D721Med (cell line): ENCODE measurements around the gene WASHC3.

Experiments
- DNase-seq: peaks from one replicate; pipeline ENCODE4 v3.0.0; 2011; ENCODE audit warnings: low spot score; ENCODE audit not compliant: insufficient read length
- FAIRE-seq: peaks from 2 replicates; lab custom pipeline; 2011; peaks lifted over from hg19 to GRCh38; lab: Jason Lieb, UNC
- CTCF ChIP-seq: IDR thresholded peaks from 2 replicates; pipeline ENCODE4 v1.5.1; 2012; ENCODE audit warnings: mild to moderate bottlenecking, control low read depth; ENCODE audit not compliant: insufficient read depth; ENCODE audit errors: missing control alignments

The WASHC3 gene

GRCh38 chr12:102008615-102009126 lies 53.1 kb downstream of the WASHC3 start:
- DNase-seq (no peak), FAIRE-seq (no peak)
- no peak for TF ChIP-seq CTCF

- TF ChIP-seq CTCF, result no peak
- no peak for DNase-seq
- FAIRE-seq, result no peak
Measured at GRCh38 chr12:102005256-102005655, 56.5 kb downstream of the WASHC3 start.

- DNase-seq (no peak), FAIRE-seq (no peak)
- TF ChIP-seq CTCF, result no peak
Measured at GRCh38 chr12:101997102-101997501, 64.7 kb downstream of the WASHC3 start.

GRCh38 chr12:101995684-101996083 lies 66.1 kb downstream of the WASHC3 start:
- TF ChIP-seq CTCF, result no peak
- DNase-seq (no peak), FAIRE-seq (no peak)

- DNase-seq (no peak), FAIRE-seq (no peak)
- TF ChIP-seq CTCF, result no peak
Measured at GRCh38 chr12:101992091-101992490, 69.7 kb downstream of the WASHC3 start.

GRCh38 chr12:101982307-101982706 lies 79.5 kb downstream of the WASHC3 start:
- DNase-seq, result no peak
- no peak for TF ChIP-seq CTCF
- no peak for FAIRE-seq

GRCh38 chr12:101981868-101982267 lies 79.9 kb downstream of the WASHC3 start:
- no peak for FAIRE-seq
- TF ChIP-seq CTCF, result no peak
- no peak for DNase-seq
